ENCODE data around the gene UBE2H. TPM values are rescaled to one million over a fixed set of nuclear protein-coding genes. Genes with fewer than 3 reads are reported as not detected.

UBE2H gene
- polyA plus RNA-seq, 1 of the 3 experiments (the other 2 are of a cell fraction) = 129 TPM

- peaks cover 0 to 10% of the 10 kb centered on the region in 2 experiments; a peak in 1 of 4 replicates for H3K4me1 ChIP-seq (ENCODE audit: control insufficient read depth in 1 of 2, insufficient read depth in 2 of 2, low read depth in 1 of 2, low read length in 1 of 2)
- no peaks in the 10 kb centered on the region for H3K27me3 ChIP-seq (ENCODE audit: insufficient read depth)
- no peak overlapping the region for H2AFZ ChIP-seq (ENCODE audit: low read depth)
- 95% methylated on average over 12 of the region's 16 CpGs for WGBS (ENCODE audit: low lambda C conversion rate)
- TF ChIP-seq USF1 (IDR thresholded peaks at IDR 0.05; ENCODE audit: borderline replicate concordance, low read depth) = no peak
- TF ChIP-seq POLR2AphosphoS5 (IDR thresholded peaks at IDR 0.05; ENCODE audit: low read depth, low read length) = peak; percentile 30; the same call in 1 of the 2 replicates
- no peak for TF ChIP-seq SMC3 (IDR thresholded peaks at IDR 0.05; ENCODE audit: low read depth, low read length)
- no peak for TF ChIP-seq FOSL2 (IDR thresholded peaks at IDR 0.05; ENCODE audit: borderline replicate concordance, low read depth)
- TF ChIP-seq JUND (IDR thresholded peaks at IDR 0.05) = no peak
- no peak for TF ChIP-seq RAD21 (IDR thresholded peaks at IDR 0.05; ENCODE audit: low read length)
- no peak overlapping the region for H3K9ac ChIP-seq
- CTCF ChIA-PET = interaction anchor here (0.7 to 2.8 kb wide), 3 partner anchors 12 to 135 kb away, joined by 3 to 12 read pairs (median 3); no protein-coding TSS in a partner anchor
- no peaks in the 10 kb centered on the region for H3K9me2 ChIP-seq
- H3K36me3 ChIP-seq (replicated peaks in 1 of 2; ENCODE audit: control insufficient read depth in 1 of 2, insufficient read depth in 2 of 2, low read length in 1 of 2) = no peaks in the 10 kb centered on the region
- no peak overlapping the region for H3K27ac ChIP-seq (ENCODE audit: low read depth in 2 of 2, low read length in 1 of 2)
- no peaks in the 10 kb centered on the region for H4K20me1 ChIP-seq (ENCODE audit: insufficient read depth)
- POLR2A ChIA-PET = no interaction called here
- no peaks in the 10 kb centered on the region for H3K9me3 ChIP-seq
- no peaks in the 10 kb centered on the region for H3K79me2 ChIP-seq (ENCODE audit: insufficient read depth)
- H3F3A ChIP-seq (replicated peaks; ENCODE audit: insufficient read depth) = peaks cover 6% of the 10 kb centered on the region
- H3K4me3 ChIP-seq (ENCODE audit: low read depth in 2 of 2, low read length in 1 of 2) = no peak overlapping the region
- no peak for DNase-seq
- H3K4me2 ChIP-seq = no peak overlapping the region
These were observed 154.0 kb downstream of the UBE2H start for GRCh38 chr7:129798616-129799349.

- H3K27me3 ChIP-seq (ENCODE audit: insufficient read depth) = no peaks in the 10 kb centered on the region
- no peak overlapping the region for H3K9ac ChIP-seq
- H4K20me1 ChIP-seq (ENCODE audit: insufficient read depth) = no peaks in the 10 kb centered on the region
- no peaks in the 10 kb centered on the region for H3F3A ChIP-seq (replicated peaks; ENCODE audit: insufficient read depth)
- H3K4me2 ChIP-seq = no peak overlapping the region
- H3K9me2 ChIP-seq = no peaks in the 10 kb centered on the region
- 75% methylated on average over 7 of the region's 7 CpGs for WGBS (ENCODE audit: low lambda C conversion rate)
- ChIA-PET POLR2A (no interaction called here), CTCF (interaction anchor here (0.6 to 2.8 kb wide), 3 partner anchors 11 to 133 kb away, joined by 3 to 12 read pairs (median 3); no protein-coding TSS in a partner anchor)
- H2AFZ ChIP-seq (ENCODE audit: low read depth) = no peak overlapping the region
- no peaks in the 10 kb centered on the region for H3K79me2 ChIP-seq (ENCODE audit: insufficient read depth)
- H3K36me3 ChIP-seq (replicated peaks in 1 of 2; ENCODE audit: control insufficient read depth in 1 of 2, insufficient read depth in 2 of 2, low read length in 1 of 2) = no peaks in the 10 kb centered on the region
- H3K9me3 ChIP-seq = no peaks in the 10 kb centered on the region
- no peak overlapping the region for H3K27ac ChIP-seq (ENCODE audit: low read depth in 2 of 2, low read length in 1 of 2)
- H3K4me1 ChIP-seq (ENCODE audit: control insufficient read depth in 1 of 2, insufficient read depth in 2 of 2, low read depth in 1 of 2, low read length in 1 of 2) = peaks cover 0 to 10% of the 10 kb centered on the region in 2 experiments; a peak in 1 of 4 replicates
- H3K4me3 ChIP-seq (ENCODE audit: low read depth in 2 of 2, low read length in 1 of 2) = no peak overlapping the region
- TF ChIP-seq RXRA (IDR thresholded peaks at IDR 0.05; ENCODE audit: borderline replicate concordance, low read depth) (no peak), RCOR1 (IDR thresholded peaks at IDR 0.05; ENCODE audit: low read length) (no peak), JUND (IDR thresholded peaks at IDR 0.05) (no peak), MEF2A (IDR thresholded peaks at IDR 0.05; ENCODE audit: borderline replicate concordance, low read depth) (no peak), CTCF (IDR thresholded peaks at IDR 0.05) (no peak), USF2 (IDR thresholded peaks at IDR 0.05; ENCODE audit: borderline replicate concordance, low read depth, low read length) (no peak), TEAD4 (IDR thresholded peaks at IDR 0.05; ENCODE audit: borderline replicate concordance, insufficient read depth) (no peak), EP300 (IDR thresholded peaks at IDR 0.05; ENCODE audit: borderline replicate concordance in 1 of 2, low read depth in 1 of 2, low read length in 1 of 2) (no peak), SIN3A (IDR thresholded peaks at IDR 0.05; ENCODE audit: borderline replicate concordance, low read depth, low read length) (no peak), ELF1 (IDR thresholded peaks at IDR 0.05) (no peak), FOXM1 (IDR thresholded peaks at IDR 0.05; ENCODE audit: low read depth) (no peak), NRF1 (IDR thresholded peaks at IDR 0.05; ENCODE audit: low read depth, low read length) (no peak), PBX3 (IDR thresholded peaks at IDR 0.05) (no peak), ZBTB33 (IDR thresholded peaks at IDR 0.05; ENCODE audit: borderline replicate concordance, low read depth) (no peak), NFIC (IDR thresholded peaks at IDR 0.05; ENCODE audit: borderline replicate concordance) (no peak), YY1 (IDR thresholded peaks at IDR 0.05; ENCODE audit: low read depth) (no peak)
- peak; percentile 44 for DNase-seq
These were observed 155.5 kb downstream of the UBE2H start for GRCh38 chr7:129797214-129797789.

All from SK-N-SH (cell line).